CD4-positive, alpha-beta T cell treated with Interleukin-12 subunit alpha and Interleukin-12 subunit beta, for 1 hour (primary cell): Measurements from ENCODE around the gene CSTF1.
"Not testable (repeated sequence)": the region's sequence is repeated elsewhere in the genome, so short reads cannot be mapped to it uniquely, and the experiment has no call there.

Experiments
- DNase-seq: peaks from one replicate; pipeline ENCODE4 v3.0.0-alpha.2; 2020

Gene CSTF1

GRCh38 chr20:56371977-56372376 is 20.5 kb upstream of the CSTF1 start:
- DNase-seq = no peak

GRCh38 chr20:56372850-56373249 is 19.6 kb upstream of the CSTF1 start:
- no peak for DNase-seq

GRCh38 chr20:56373942-56374341 is 18.5 kb upstream of the CSTF1 start:
- DNase-seq = peak; percentile 24

GRCh38 chr20:56376331-56376730 is 16.1 kb upstream of the CSTF1 start:
- DNase-seq = no peak

GRCh38 chr20:56378386-56378785 is 14.1 kb upstream of the CSTF1 start:
- DNase-seq = no peak

- DNase-seq = no peak
Measured at GRCh38 chr20:56380375-56380774, 12.1 kb upstream of the CSTF1 start.

GRCh38 chr20:56381501-56381900 is 10.9 kb upstream of the CSTF1 start:
- DNase-seq = no peak

GRCh38 chr20:56382696-56383095 is 9.7 kb upstream of the CSTF1 start:
- DNase-seq = no peak

GRCh38 chr20:56383334-56383733 is 9.1 kb upstream of the CSTF1 start:
- no peak for DNase-seq

GRCh38 chr20:56385130-56385529 is 7.3 kb upstream of the CSTF1 start:
- no peak for DNase-seq

- no peak for DNase-seq
Measured at GRCh38 chr20:56386219-56386618, 6.2 kb upstream of the CSTF1 start.

- no peak for DNase-seq
Measured at GRCh38 chr20:56388882-56389281, 3.6 kb upstream of the CSTF1 start.

- DNase-seq = no peak
Measured at GRCh38 chr20:56389807-56390206, 2.6 kb upstream of the CSTF1 start.

GRCh38 chr20:56390396-56390795 is 2.0 kb upstream of the CSTF1 start:
- not testable (repeated sequence) for DNase-seq

GRCh38 chr20:56391037-56391436 is 1.4 kb upstream of the CSTF1 start:
- DNase-seq = no peak

GRCh38 chr20:56391596-56392131 is 781 bp upstream of the CSTF1 start:
- no peak for DNase-seq

- DNase-seq = peak; percentile 55
Measured at GRCh38 chr20:56392881-56393482, 537 bp downstream of the CSTF1 start.

- DNase-seq = no peak
Measured at GRCh38 chr20:56393653-56394052, 1.2 kb downstream of the CSTF1 start.

GRCh38 chr20:56395166-56395565 is 2.7 kb downstream of the CSTF1 start:
- no peak for DNase-seq

GRCh38 chr20:56400001-56400640 is 7.7 kb downstream of the CSTF1 start:
- DNase-seq = peak; percentile 81

GRCh38 chr20:56403465-56403864 is 11.0 kb downstream of the CSTF1 start:
- DNase-seq = no peak

- DNase-seq = not testable (repeated sequence)
Measured at GRCh38 chr20:56405356-56405755, 12.9 kb downstream of the CSTF1 start.

GRCh38 chr20:56406910-56407309 is 14.5 kb downstream of the CSTF1 start:
- DNase-seq = no peak

GRCh38 chr20:56409521-56409920 is 17.1 kb downstream of the CSTF1 start:
- no peak for DNase-seq

GRCh38 chr20:56409956-56410355 is 17.5 kb downstream of the CSTF1 start:
- no peak for DNase-seq
